Cardiac septum (tissue), 1 donor: ENCODE data around the gene ADGRL3. TPM values are rescaled to one million over a fixed set of nuclear protein-coding genes. Genes with fewer than 3 reads are reported as not detected.
"Not testable (repeated sequence)": the region's sequence is repeated elsewhere in the genome, so short reads cannot be mapped to it uniquely, and the experiment has no call there.

ENCODE experiments used
- DNase-seq: peaks from one replicate; pipeline ENCODE4 v3.0.0-alpha.2; 2020; ENCODE audit warnings: low spot score
- intact Hi-C: fragments of 100-400 bp; cut with DNase I; formaldehyde crosslinking; loops from one replicate; pipeline ENCODE4 v1.14.0; 2022
- total RNA-seq: library from RNA; stranded (reverse); fragmentation: NEBNext Ultra II Directional; extraction: Animal tissue kit (Norgen Biotek cat#: 25700); gene quantifications from one replicate; pipeline ENCODE4 v1.2.1, GENCODE V29; 2021
- donor health status: DM: no; HTN: no; CAD: no.

ADGRL3 gene
- total RNA-seq, 1 donor from 2014 or later = 15.3 TPM

DNA sequence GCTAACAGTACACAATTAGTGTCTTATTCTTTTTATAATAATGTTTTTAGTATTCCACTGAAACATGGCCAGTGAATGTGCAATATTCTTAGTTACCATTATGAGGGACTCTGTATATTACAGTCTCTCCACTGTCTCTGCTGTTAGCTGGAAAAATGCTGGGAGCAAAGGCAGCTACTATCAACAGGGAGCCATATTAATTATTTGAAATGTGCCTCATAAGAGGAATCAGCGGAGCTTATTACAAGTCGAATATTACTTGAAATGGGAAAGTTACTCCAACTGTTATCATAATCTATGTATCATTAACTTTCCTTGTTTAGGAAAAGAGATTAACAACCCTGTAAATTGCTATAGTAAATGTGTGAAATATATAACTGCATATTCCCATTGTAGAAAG, 612.0 kb downstream of the ADGRL3 start:
- intact Hi-C loops = no loop called here
- no peak for DNase-seq

DNA sequence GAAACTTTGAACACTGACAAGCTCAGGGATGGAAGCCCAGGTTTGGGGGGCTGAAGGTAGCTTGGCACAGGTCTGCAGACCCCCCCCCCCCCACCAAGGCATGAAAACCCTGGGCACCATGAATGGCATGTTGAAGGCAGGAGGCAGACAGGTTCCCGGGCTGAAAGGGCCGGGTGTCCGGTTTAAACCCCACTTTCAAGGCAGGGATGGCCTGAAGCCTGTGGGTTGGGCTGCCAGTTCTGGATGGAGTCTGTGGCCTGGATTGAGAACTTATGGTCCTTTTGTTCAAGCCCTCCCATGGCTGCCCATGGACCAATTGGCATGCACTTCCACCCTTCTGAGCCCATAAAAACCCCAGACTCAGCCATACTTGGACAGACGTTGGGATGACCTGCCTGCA, 616.9 kb downstream of the ADGRL3 start:
- no peak for DNase-seq
- intact Hi-C loops = no loop called here

- intact Hi-C loops = no loop called here
- no peak for DNase-seq
Observed at GRCh38 chr4:61820136-61820535, 620.0 kb downstream of the ADGRL3 start.

DNA sequence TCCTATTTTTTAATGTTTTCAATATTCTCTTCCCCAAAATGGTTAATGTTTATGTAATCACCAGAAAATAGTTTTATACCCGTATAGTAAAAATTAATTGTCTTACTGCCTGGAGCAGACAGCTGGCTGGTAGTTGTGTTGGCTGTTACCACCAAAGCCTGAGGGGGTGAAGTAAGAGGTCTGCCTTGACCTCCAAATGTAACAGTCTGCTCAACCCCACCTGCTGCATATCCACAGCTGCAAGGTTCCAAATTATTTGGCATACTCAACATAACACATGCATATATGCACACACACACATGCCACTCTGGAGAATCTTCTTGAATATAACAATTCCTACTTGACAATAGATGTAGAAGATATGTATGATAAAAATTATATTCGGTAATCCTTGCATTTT, 624.3 kb downstream of the ADGRL3 start:
- intact Hi-C loops = no loop called here

DNA sequence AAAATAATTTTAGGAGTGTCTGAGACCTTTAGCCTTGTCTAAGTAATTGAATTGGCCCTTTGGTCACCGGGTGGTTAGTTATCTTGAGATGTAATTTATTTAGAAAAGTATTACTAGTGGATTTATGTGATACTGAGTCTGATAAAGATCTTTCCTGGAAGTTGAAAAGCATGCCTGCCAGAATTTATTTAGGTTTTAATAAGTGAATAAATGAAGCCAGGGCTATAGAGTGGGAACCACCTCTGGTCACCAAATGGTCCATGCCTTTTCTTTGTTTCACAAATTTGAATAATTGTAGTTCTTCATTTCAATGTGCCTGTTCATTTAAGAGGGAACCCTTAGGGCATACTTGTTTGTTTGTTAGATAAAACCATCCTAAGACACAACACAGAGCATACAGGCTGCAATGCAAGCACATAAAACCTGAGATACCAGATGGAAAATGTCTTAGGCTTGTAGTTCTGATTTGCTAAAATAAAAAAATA, 627.8 kb downstream of the ADGRL3 start:
- intact Hi-C loops = no loop called here
- DNase-seq = no peak

More for the DNA sequence above, 624.3 kb downstream of the ADGRL3 start:
- DNase-seq = no peak

DNA sequence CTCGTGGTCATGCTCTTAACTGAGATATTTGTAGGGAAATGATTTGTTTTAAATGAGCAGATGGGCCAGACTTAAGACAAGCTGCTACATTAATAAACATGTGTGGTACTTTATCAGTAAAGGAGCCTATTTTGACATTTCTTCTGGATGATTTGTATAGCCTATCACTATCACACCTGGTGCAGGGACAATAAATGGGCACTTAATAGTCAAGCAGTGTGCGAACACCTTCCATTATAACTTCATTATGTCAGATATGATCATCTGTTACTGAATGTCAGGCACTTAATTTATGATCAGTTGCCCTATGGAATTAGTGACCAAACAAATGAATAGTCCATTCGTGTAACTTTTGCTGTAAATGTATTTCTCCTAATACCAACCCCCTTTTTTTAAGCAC, 628.8 kb downstream of the ADGRL3 start:
- intact Hi-C loops = no loop called here
- no peak for DNase-seq

GRCh38 chr4:61831987-61832386, 631.9 kb downstream of the ADGRL3 start:
- intact Hi-C loops = no loop called here
- no peak for DNase-seq

DNA sequence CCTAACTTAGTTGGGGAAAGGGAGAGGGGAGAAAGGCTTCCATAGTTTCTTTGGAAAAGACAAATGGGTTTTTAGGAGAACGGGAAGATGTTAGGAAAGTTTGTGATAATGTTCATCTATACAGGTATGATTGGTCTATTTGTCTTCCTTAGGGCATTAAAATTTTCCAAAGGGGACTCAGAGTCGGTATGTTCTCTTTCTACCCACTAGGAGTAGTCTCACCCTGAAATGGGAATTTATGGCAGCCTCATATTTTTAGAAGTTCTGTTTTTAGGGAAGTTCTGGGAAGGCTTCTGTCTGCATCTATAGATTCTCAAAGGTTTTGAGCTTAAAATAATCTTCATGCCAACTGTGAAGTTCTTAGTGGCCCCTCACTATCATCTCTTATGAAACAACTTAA, 637.3 kb downstream of the ADGRL3 start:
- intact Hi-C loops = no loop called here

GRCh38 chr4:61838072-61838471, 637.9 kb downstream of the ADGRL3 start:
- no peak for DNase-seq
- intact Hi-C loops = no loop called here

More for the DNA sequence above, 637.3 kb downstream of the ADGRL3 start:
- DNase-seq = no peak

DNA sequence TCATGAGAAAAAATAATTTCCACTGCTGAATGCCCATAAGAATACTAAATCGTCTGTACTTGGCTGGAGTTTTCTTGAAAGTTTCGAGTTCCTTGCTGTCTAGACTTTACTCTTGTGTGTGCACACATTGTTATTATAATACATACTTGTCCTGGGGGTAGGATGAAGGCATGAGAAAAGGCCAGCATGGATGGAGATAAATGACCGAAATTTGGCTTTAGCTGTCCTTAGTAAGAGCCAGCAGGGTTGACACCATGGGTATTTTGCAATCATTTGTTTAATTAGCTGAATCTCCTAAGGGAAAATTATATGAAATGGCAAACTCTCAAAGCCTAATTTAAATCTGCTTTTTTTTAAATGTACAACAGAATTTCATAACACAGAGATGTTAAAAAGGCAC, 641.6 kb downstream of the ADGRL3 start:
- no peak for DNase-seq
- intact Hi-C loops = no loop called here

- DNase-seq = no peak
- intact Hi-C loops = no loop called here
Observed at GRCh38 chr4:61851126-61851525, 651.0 kb downstream of the ADGRL3 start.

- DNase-seq, intact Hi-C loops: not testable (repeated sequence)
Observed at GRCh38 chr4:61852105-61852504, 652.0 kb downstream of the ADGRL3 start.

DNA sequence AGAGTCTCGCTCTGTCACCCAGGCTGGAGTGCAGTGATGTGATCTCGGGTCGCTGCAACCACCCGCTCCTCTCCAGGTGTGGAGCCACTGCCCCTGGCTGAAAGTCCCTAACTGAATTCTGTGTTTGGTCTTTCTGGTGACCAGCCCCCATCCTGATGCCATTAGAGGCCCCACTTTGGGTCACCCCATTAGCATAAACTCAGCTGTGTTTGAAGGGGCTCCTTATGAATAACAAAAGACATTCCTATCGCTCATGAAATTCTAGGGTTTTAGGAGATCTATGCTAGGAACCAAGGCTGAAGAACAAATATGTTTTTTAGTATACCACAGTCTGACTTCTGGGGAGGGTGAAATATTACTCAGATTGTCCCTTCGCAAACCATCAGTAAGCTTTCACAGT, 652.9 kb downstream of the ADGRL3 start:
- no peak for DNase-seq
- intact Hi-C loops = no loop called here

- intact Hi-C loops = no loop called here
- no peak for DNase-seq
Observed at GRCh38 chr4:61860376-61860775, 660.2 kb downstream of the ADGRL3 start.

GRCh38 chr4:61864286-61864685, 664.2 kb downstream of the ADGRL3 start:
- intact Hi-C loops = no loop called here
- no peak for DNase-seq

- intact Hi-C loops = no loop called here
- DNase-seq = no peak
Observed at GRCh38 chr4:61866378-61867030, 666.4 kb downstream of the ADGRL3 start.

DNA sequence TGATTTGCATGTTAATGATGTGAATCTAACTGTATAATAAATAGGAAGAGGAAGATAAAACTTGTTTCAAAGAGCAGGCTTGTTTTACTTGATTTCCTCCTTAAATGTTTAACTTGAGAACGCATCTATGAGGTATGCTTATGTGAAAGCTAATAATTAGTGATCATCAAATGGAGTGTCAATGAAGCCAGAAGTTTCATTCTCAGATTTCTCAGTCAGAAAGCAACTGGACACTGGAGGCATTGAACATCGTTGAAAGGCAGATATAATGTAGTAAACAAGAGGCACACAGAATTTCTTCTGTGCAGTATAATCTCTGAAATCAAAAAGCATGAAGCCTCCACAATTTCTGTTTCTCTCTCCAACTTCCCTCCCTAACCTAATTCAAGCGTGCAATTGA, 672.9 kb downstream of the ADGRL3 start:
- intact Hi-C loops = no loop called here
- no peak for DNase-seq

GRCh38 chr4:61877266-61877665, 677.1 kb downstream of the ADGRL3 start:
- intact Hi-C loops = no loop called here
- DNase-seq = no peak

DNA sequence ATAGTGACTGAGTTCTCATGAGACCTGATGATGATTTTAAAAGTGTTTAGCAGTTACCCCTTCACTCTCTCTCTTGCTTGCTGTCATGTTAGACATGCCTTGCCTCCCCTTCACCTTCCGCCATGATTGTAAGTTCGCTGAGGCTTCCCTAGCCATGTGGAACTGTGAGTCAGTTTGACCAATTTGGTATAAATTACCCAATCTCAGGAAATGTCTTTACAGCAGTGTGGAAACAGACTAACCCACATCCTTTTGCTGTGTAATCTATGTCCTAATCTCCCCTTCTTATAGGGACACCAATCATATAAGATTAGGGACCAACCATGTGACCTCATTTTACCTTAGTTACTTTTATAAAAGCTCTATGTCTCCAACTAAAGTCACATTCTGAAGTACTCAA, 677.8 kb downstream of the ADGRL3 start:
- intact Hi-C loops = no loop called here
- no peak for DNase-seq

DNA sequence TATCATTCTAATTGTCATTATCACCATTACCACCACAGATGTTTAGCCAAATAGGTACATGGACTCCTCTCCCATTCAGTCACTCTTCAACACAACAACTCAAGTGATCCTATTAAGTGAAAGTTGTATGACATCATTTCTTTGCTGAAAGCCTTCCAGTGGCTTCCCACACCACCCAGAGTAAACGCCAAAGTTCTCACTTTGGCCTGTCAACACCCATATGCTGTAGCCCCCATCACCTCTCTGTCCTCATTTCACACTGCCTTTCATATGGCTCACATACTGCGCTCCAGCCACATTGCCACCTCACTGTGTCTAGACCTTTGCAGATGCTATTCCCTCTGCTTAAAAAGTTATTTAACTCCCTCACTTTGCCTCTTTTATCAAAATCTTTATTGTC, 682.3 kb downstream of the ADGRL3 start:
- intact Hi-C loops = no loop called here
- DNase-seq = no peak

GRCh38 chr4:61886131-61886530, 686.0 kb downstream of the ADGRL3 start:
- DNase-seq = no peak
- intact Hi-C loops = no loop called here

GRCh38 chr4:61889117-61889516, 689.0 kb downstream of the ADGRL3 start:
- intact Hi-C loops = no loop called here
- no peak for DNase-seq
